ENCODE measurements around the gene MSANTD3. TPM values are rescaled to one million over a fixed set of nuclear protein-coding genes. Genes with fewer than 3 reads are reported as not detected.

The MSANTD3 gene
- total RNA-seq, 1 experiment from 2014 or later, result 30.2 TPM

DNA sequence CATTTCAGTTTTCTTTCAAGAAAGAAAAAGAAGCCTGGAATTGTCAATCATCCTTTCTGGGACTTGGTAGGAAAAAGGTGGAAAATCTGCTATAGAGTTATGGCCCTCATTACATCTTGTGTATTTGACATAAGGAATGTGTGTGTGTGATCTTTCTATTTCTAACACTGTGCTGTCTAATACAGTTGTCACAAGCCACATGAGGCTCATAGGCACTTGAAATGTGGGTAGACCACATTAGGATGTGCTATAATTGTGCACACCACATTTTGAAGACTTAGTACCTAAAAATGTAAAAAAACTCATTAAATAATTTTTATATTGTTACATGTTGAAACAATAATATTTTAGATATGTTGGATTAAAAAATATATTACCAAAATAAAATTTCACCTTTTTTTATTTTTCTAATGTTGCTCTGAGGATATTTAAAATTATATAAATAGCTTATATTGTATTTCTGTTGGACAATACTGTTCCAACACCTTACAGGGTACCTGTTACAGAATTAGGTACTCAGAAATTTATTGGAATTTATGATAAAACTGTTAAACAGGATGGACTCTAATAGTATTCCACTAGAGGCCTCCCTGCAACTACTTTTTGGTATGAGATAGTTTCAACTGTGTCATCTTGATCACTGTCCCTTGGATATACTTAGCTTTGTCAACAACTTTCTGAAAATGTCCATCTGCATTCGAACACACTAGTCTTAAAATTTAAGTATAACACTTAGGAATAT, 18.4 kb downstream of the MSANTD3 start (continued):
- TF ChIP-seq, protein P1, sequence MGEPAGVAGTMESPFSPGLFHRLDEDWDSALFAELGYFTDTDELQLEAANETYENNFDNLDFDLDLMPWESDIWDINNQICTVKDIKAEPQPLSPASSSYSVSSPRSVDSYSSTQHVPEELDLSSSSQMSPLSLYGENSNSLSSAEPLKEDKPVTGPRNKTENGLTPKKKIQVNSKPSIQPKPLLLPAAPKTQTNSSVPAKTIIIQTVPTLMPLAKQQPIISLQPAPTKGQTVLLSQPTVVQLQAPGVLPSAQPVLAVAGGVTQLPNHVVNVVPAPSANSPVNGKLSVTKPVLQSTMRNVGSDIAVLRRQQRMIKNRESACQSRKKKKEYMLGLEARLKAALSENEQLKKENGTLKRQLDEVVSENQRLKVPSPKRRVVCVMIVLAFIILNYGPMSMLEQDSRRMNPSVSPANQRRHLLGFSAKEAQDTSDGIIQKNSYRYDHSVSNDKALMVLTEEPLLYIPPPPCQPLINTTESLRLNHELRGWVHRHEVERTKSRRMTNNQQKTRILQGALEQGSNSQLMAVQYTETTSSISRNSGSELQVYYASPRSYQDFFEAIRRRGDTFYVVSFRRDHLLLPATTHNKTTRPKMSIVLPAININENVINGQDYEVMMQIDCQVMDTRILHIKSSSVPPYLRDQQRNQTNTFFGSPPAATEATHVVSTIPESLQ (CRISPR knock-in tag; IDR thresholded peaks at IDR 0.05), result no peak
- no peak for TF ChIP-seq JUN (CRISPR knock-in tag; IDR thresholded peaks at IDR 0.05)
- TF ChIP-seq MXD4 (CRISPR knock-in tag; IDR thresholded peaks at IDR 0.05; ENCODE audit: borderline replicate concordance), result no peak
- no peak for TF ChIP-seq OVOL2 (CRISPR knock-in tag; IDR thresholded peaks at IDR 0.05; ENCODE audit: borderline replicate concordance)
- no peak for TF ChIP-seq PRRX2 (CRISPR knock-in tag; IDR thresholded peaks at IDR 0.05)
- no peak for TF ChIP-seq NFYB (CRISPR knock-in tag; conservative IDR thresholded peaks at IDR 0.05; ENCODE audit: low read depth)
- TF ChIP-seq ZNF138 (CRISPR knock-in tag; conservative IDR thresholded peaks at IDR 0.05), result no peak
- no peak for TF ChIP-seq ZNF263 (CRISPR knock-in tag; IDR thresholded peaks at IDR 0.05; ENCODE audit: low read depth)
- no peak for TF ChIP-seq ZNF317 (CRISPR knock-in tag; IDR thresholded peaks at IDR 0.05; ENCODE audit: borderline replicate concordance, low read depth)

DNA sequence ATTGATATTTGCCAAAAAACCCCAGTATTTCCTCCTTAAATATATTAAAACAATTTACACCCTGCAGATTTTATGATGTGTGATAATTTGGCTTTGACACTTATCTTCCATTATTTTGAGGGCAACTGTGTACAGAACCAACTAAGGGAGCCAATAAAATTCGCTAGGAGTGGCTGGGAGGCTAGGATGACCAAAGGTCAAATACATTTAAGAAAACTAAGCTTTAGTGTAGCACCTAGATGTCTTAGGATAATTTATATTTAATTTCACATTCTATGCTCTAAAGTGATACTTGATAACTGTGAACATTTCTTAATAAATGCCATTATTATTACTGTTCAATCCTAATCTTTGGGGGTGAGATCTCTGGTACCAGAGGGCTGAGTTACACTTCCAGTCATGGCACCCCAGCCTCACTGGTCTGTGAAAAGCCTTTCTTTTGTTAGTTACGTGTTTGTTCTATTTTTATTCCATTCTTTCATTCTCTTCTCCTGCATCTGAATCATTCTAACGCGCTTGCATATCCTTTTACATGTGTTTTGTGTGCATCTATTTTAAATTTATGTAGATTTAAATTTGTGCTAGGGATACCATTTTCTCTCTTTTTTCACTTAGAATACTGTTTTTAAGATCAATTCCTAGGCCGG, 19.1 kb downstream of the MSANTD3 start:
- ChIA-PET POLR2A (no interaction called here), CTCF (interaction anchor here (1.0 to 1.3 kb wide), 2 partner anchors 9 to 14 kb away, joined by 3 to 5 read pairs; no protein-coding TSS in a partner anchor)
- peaks cover 8% of the 10 kb centered on the region for H3K36me3 Mint-ChIP-seq
- no peak overlapping the region for H3K27ac Mint-ChIP-seq
- no peaks in the 10 kb centered on the region for H3K27me3 Mint-ChIP-seq (ENCODE audit: low read depth)
- no peaks in the 10 kb centered on the region for H3K9me3 Mint-ChIP-seq
- no peak overlapping the region for H3K4me3 Mint-ChIP-seq
- DNase-seq (ENCODE audit: low spot score) (no peak), ATAC-seq (no peak)
- peaks cover 29% of the 10 kb centered on the region for H3K4me1 Mint-ChIP-seq
- TF ChIP-seq HMGA2 (CRISPR knock-in tag; IDR thresholded peaks at IDR 0.05) (no peak), ETV6 (CRISPR knock-in tag; IDR thresholded peaks at IDR 0.05) (no peak), GRHL2 (CRISPR knock-in tag; IDR thresholded peaks at IDR 0.05; ENCODE audit: insufficient replicate concordance, severe bottlenecking) (no peak), TEAD4 (CRISPR knock-in tag; IDR thresholded peaks at IDR 0.05) (no peak), ZNF121 (CRISPR knock-in tag; IDR thresholded peaks at IDR 0.05) (no peak), SMAD4 (CRISPR knock-in tag; IDR thresholded peaks at IDR 0.05) (no peak), NR2C2 (CRISPR knock-in tag; IDR thresholded peaks at IDR 0.05) (no peak), NFYB (CRISPR knock-in tag; conservative IDR thresholded peaks at IDR 0.05; ENCODE audit: low read depth) (no peak), TP53 (CRISPR knock-in tag; IDR thresholded peaks at IDR 0.05) (no peak), JAZF1 (CRISPR knock-in tag; IDR thresholded peaks at IDR 0.05) (no peak), ZNF396 (CRISPR knock-in tag; IDR thresholded peaks at IDR 0.05; ENCODE audit: borderline replicate concordance) (no peak)
- TF ChIP-seq, protein P2, sequence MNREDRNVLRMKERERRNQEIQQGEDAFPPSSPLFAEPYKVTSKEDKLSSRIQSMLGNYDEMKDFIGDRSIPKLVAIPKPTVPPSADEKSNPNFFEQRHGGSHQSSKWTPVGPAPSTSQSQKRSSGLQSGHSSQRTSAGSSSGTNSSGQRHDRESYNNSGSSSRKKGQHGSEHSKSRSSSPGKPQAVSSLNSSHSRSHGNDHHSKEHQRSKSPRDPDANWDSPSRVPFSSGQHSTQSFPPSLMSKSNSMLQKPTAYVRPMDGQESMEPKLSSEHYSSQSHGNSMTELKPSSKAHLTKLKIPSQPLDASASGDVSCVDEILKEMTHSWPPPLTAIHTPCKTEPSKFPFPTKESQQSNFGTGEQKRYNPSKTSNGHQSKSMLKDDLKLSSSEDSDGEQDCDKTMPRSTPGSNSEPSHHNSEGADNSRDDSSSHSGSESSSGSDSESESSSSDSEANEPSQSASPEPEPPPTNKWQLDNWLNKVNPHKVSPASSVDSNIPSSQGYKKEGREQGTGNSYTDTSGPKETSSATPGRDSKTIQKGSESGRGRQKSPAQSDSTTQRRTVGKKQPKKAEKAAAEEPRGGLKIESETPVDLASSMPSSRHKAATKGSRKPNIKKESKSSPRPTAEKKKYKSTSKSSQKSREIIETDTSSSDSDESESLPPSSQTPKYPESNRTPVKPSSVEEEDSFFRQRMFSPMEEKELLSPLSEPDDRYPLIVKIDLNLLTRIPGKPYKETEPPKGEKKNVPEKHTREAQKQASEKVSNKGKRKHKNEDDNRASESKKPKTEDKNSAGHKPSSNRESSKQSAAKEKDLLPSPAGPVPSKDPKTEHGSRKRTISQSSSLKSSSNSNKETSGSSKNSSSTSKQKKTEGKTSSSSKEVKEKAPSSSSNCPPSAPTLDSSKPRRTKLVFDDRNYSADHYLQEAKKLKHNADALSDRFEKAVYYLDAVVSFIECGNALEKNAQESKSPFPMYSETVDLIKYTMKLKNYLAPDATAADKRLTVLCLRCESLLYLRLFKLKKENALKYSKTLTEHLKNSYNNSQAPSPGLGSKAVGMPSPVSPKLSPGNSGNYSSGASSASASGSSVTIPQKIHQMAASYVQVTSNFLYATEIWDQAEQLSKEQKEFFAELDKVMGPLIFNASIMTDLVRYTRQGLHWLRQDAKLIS (CRISPR knock-in tag; IDR thresholded peaks at IDR 0.05; ENCODE audit: borderline replicate concordance), result no peak
- TF ChIP-seq, protein P3, sequence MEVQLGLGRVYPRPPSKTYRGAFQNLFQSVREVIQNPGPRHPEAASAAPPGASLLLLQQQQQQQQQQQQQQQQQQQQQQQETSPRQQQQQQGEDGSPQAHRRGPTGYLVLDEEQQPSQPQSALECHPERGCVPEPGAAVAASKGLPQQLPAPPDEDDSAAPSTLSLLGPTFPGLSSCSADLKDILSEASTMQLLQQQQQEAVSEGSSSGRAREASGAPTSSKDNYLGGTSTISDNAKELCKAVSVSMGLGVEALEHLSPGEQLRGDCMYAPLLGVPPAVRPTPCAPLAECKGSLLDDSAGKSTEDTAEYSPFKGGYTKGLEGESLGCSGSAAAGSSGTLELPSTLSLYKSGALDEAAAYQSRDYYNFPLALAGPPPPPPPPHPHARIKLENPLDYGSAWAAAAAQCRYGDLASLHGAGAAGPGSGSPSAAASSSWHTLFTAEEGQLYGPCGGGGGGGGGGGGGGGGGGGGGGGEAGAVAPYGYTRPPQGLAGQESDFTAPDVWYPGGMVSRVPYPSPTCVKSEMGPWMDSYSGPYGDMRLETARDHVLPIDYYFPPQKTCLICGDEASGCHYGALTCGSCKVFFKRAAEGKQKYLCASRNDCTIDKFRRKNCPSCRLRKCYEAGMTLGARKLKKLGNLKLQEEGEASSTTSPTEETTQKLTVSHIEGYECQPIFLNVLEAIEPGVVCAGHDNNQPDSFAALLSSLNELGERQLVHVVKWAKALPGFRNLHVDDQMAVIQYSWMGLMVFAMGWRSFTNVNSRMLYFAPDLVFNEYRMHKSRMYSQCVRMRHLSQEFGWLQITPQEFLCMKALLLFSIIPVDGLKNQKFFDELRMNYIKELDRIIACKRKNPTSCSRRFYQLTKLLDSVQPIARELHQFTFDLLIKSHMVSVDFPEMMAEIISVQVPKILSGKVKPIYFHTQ (CRISPR knock-in tag; IDR thresholded peaks at IDR 0.05), result no peak
- TF ChIP-seq, protein P4, sequence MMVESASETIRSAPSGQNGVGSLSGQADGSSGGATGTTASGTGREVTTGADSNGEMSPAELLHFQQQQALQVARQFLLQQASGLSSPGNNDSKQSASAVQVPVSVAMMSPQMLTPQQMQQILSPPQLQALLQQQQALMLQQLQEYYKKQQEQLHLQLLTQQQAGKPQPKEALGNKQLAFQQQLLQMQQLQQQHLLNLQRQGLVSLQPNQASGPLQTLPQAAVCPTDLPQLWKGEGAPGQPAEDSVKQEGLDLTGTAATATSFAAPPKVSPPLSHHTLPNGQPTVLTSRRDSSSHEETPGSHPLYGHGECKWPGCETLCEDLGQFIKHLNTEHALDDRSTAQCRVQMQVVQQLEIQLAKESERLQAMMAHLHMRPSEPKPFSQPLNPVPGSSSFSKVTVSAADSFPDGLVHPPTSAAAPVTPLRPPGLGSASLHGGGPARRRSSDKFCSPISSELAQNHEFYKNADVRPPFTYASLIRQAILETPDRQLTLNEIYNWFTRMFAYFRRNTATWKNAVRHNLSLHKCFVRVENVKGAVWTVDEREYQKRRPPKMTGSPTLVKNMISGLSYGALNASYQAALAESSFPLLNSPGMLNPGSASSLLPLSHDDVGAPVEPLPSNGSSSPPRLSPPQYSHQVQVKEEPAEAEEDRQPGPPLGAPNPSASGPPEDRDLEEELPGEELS (CRISPR knock-in tag; IDR thresholded peaks at IDR 0.05), result no peak
- TF ChIP-seq, protein P5, sequence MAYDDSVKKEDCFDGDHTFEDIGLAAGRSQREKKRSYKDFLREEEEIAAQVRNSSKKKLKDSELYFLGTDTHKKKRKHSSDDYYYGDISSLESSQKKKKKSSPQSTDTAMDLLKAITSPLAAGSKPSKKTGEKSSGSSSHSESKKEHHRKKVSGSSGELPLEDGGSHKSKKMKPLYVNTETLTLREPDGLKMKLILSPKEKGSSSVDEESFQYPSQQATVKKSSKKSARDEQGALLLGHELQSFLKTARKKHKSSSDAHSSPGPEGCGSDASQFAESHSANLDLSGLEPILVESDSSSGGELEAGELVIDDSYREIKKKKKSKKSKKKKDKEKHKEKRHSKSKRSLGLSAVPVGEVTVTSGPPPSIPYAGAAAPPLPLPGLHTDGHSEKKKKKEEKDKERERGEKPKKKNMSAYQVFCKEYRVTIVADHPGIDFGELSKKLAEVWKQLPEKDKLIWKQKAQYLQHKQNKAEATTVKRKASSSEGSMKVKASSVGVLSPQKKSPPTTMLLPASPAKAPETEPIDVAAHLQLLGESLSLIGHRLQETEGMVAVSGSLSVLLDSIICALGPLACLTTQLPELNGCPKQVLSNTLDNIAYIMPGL (CRISPR knock-in tag; IDR thresholded peaks at IDR 0.05), result no peak
